Neural cell (in vitro differentiated cells): ENCODE data around the gene RAD51B. TPM values are rescaled to one million over a fixed set of nuclear protein-coding genes. Genes with fewer than 3 reads are reported as not detected.

Experiments used
- H2AFZ ChIP-seq: fragments of 200-600, 300-800 bp; sonication (generic), shearing (Covaris generic); 2 replicates; pipeline ENCODE4 v1.6.0; 2014; ENCODE audit warnings: low read depth, mild to moderate bottlenecking, antibody characterized with exemption, low read length, moderate library complexity
- H3F3A ChIP-seq: fragments of 200-600 bp; shearing (Covaris generic); 2 replicates; pipeline ENCODE4 v1.6.1; 2016; ENCODE audit warnings: mild to moderate bottlenecking, moderate library complexity, mixed read lengths, antibody characterized with exemption, low read length; ENCODE audit not compliant: insufficient read depth, poor library complexity, severe bottlenecking
- H3K27ac ChIP-seq: fragments of 200-600, 300-800 bp; sonication (generic), shearing (Covaris generic); 2 replicates; pipeline ENCODE4 v1.5.1; 2014; ENCODE audit warnings: mild to moderate bottlenecking, low read length, moderate library complexity
- H3K27me3 ChIP-seq: fragments of 300-800, 200-600 bp; sonication (generic), shearing (Covaris generic); 2 replicates; pipeline ENCODE4 v1.6.0; 2014; ENCODE audit warnings: mild to moderate bottlenecking, low read depth, low read length, moderate library complexity; ENCODE audit not compliant: insufficient read depth
- H3K36me3 ChIP-seq: fragments of 300-800, 200-600 bp; sonication (generic), shearing (Covaris generic); 2 replicates; pipeline ENCODE4 v1.5.1; 2014; ENCODE audit warnings: mild to moderate bottlenecking, antibody characterized with exemption, low read length, moderate library complexity; ENCODE audit not compliant: insufficient read depth
- H3K4me2 ChIP-seq: fragments of 300-800, 200-600 bp; sonication (generic), shearing (Covaris generic); 2 replicates; pipeline ENCODE4 v1.6.0; 2014; ENCODE audit warnings: mild to moderate bottlenecking, low read length
- H3K4me3 ChIP-seq: fragments of 300-800, 200-600 bp; sonication (generic), shearing (Covaris generic); 2 replicates; pipeline ENCODE4 v1.5.1; 2014; ENCODE audit warnings: mild to moderate bottlenecking, low read length, moderate library complexity
- H3K79me2 ChIP-seq: fragments of 200-600 bp; shearing (Covaris generic); replicated peaks from 2 replicates; pipeline ENCODE4 v1.6.0; 2014; ENCODE audit warnings: mild to moderate bottlenecking, low read length, moderate library complexity; ENCODE audit not compliant: insufficient read depth
- H3K9ac ChIP-seq: fragments of 300-800, 200-600 bp; sonication (generic), shearing (Covaris generic); 2 replicates; pipeline ENCODE4 v1.6.1; 2016; ENCODE audit warnings: mild to moderate bottlenecking, low read length, mixed read lengths
- H3K9me2 ChIP-seq: fragments of 200-600 bp; shearing (Covaris generic); 2 replicates; pipeline ENCODE4 v1.6.1; 2016; ENCODE audit warnings: mild to moderate bottlenecking, low read length, mixed read lengths; ENCODE audit not compliant: insufficient read depth
- H3K9me3 ChIP-seq: fragments of 200-600, 300-800 bp; sonication (generic), shearing (Covaris generic); 2 replicates; pipeline ENCODE4 v1.6.1; 2016; ENCODE audit warnings: mild to moderate bottlenecking, mixed run types, low read length, moderate library complexity, mixed read lengths
- H4K20me1 ChIP-seq: fragments of 200-600 bp; shearing (Covaris generic); 2 replicates; pipeline ENCODE4 v1.6.1; 2016; ENCODE audit warnings: mild to moderate bottlenecking, mixed run types; ENCODE audit not compliant: insufficient read depth
- CTCF ChIP-seq: fragments of 450-650 bp; IDR thresholded peaks from 2 replicates; pipeline ENCODE4 v1.5.1; 2014; ENCODE audit warnings: antibody characterized with exemption, mild to moderate bottlenecking, moderate library complexity; ENCODE audit not compliant: poor library complexity, severe bottlenecking
- EP300 ChIP-seq: fragments of 450-650 bp; conservative IDR thresholded peaks from 2 replicates; pipeline ENCODE4 v1.6.1; 2014; ENCODE audit warnings: antibody characterized with exemption, mild to moderate bottlenecking, moderate library complexity; ENCODE audit not compliant: poor library complexity, severe bottlenecking
- EZH2 ChIP-seq: fragments of 200-600, 300-800 bp; shearing (Covaris generic), sonication (generic); IDR thresholded peaks from 2 replicates; pipeline ENCODE4 v1.6.1; 2014; ENCODE audit warnings: antibody characterized with exemption, low read length, borderline replicate concordance, mild to moderate bottlenecking; ENCODE audit not compliant: insufficient read depth, poor library complexity, severe bottlenecking
- MXI1 ChIP-seq: fragments of 450-650 bp; conservative IDR thresholded peaks from 2 replicates; pipeline ENCODE4 v1.6.1; 2014; ENCODE audit warnings: antibody characterized with exemption, mild to moderate bottlenecking; ENCODE audit not compliant: poor library complexity, severe bottlenecking
- POLR2AphosphoS5 ChIP-seq: IDR thresholded peaks from 2 replicates; pipeline ENCODE4 v1.6.1; 2012
- RAD21 ChIP-seq: fragments of 450-650 bp; conservative IDR thresholded peaks from 2 replicates; pipeline ENCODE4 v1.6.1; 2014; ENCODE audit warnings: antibody characterized with exemption, mild to moderate bottlenecking, moderate library complexity
- SMC3 ChIP-seq: fragments of 450-650 bp; conservative IDR thresholded peaks from 2 replicates; pipeline ENCODE4 v1.6.1; 2014; ENCODE audit warnings: antibody characterized with exemption, mild to moderate bottlenecking, moderate library complexity; ENCODE audit not compliant: poor library complexity
- TAF1 ChIP-seq: IDR thresholded peaks from 2 replicates; pipeline ENCODE4 v1.6.1; 2012; ENCODE audit warnings: low read depth
- polyA plus RNA-seq: library from polyadenylated mRNA; depleted of rRNA; stranded (reverse); fragments of >200 nt; gene quantifications from 2 replicates; pipeline ENCODE4 v1.2.3, GENCODE V29; 2014
- TF ChIP-seq, protein P1 (sequence below): IDR thresholded peaks from 2 replicates; pipeline ENCODE4 v1.6.1; 2012; ENCODE audit warnings: borderline replicate concordance

RAD51B gene
- polyA plus RNA-seq, 1 donor from 2014 or later = 3.1 TPM

DNA sequence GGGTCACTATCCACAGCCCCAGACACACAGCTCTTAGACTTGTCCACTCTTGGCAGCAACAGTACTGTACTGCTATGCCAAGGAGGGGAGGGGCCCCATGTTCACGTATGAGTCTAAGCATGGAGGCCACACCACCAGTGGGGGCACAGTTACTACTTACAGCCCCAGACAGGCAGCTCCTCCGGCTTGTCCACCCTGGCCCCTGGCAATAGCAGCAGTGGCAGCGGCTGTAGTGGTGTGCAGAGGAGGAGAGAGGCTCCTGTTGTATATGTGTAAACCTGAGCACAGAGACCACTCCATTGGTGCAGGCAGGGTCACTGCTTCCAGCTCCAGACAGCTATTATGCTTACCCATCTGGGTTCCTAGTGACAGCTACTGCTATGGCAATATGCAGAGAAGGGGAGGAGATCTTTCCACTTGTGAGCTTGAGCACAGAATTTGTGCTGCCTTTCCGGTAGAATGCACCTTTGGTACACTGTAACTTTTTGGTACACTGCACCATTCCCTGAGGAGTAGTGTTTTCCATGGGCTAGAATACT is 113.2 kb downstream of the RAD51B start:
- TF ChIP-seq SMC3 (no peak), MXI1 (no peak), EP300 (no peak), EZH2 (no peak), TAF1 (no peak), CTCF (no peak), POLR2AphosphoS5 (no peak), RAD21 (no peak)
- TF ChIP-seq, protein P1, sequence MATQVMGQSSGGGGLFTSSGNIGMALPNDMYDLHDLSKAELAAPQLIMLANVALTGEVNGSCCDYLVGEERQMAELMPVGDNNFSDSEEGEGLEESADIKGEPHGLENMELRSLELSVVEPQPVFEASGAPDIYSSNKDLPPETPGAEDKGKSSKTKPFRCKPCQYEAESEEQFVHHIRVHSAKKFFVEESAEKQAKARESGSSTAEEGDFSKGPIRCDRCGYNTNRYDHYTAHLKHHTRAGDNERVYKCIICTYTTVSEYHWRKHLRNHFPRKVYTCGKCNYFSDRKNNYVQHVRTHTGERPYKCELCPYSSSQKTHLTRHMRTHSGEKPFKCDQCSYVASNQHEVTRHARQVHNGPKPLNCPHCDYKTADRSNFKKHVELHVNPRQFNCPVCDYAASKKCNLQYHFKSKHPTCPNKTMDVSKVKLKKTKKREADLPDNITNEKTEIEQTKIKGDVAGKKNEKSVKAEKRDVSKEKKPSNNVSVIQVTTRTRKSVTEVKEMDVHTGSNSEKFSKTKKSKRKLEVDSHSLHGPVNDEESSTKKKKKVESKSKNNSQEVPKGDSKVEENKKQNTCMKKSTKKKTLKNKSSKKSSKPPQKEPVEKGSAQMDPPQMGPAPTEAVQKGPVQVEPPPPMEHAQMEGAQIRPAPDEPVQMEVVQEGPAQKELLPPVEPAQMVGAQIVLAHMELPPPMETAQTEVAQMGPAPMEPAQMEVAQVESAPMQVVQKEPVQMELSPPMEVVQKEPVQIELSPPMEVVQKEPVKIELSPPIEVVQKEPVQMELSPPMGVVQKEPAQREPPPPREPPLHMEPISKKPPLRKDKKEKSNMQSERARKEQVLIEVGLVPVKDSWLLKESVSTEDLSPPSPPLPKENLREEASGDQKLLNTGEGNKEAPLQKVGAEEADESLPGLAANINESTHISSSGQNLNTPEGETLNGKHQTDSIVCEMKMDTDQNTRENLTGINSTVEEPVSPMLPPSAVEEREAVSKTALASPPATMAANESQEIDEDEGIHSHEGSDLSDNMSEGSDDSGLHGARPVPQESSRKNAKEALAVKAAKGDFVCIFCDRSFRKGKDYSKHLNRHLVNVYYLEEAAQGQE = no peak

GRCh38 chr14:67933266-67933665 is 113.7 kb downstream of the RAD51B start:
- Histone ChIP-seq H3K27ac (no peak overlapping the region), H3K9me3 (no peaks in the 10 kb centered on the region), H3K4me3 (no peak overlapping the region), H2AFZ (no peak overlapping the region), H3F3A (no peaks in the 10 kb centered on the region), H3K79me2 (no peaks in the 10 kb centered on the region), H3K4me2 (no peak overlapping the region), H3K9me2 (no peaks in the 10 kb centered on the region), H3K9ac (no peak overlapping the region), H3K27me3 (no peaks in the 10 kb centered on the region), H4K20me1 (no peaks in the 10 kb centered on the region), H3K36me3 (no peaks in the 10 kb centered on the region)
- no peak for TF ChIP-seq EP300
- no peak for TF ChIP-seq EZH2
- no peak for TF ChIP-seq TAF1
- TF ChIP-seq POLR2AphosphoS5 = no peak
- no peak for TF ChIP-seq MXI1
- TF ChIP-seq SMC3 = no peak
- TF ChIP-seq RAD21 = no peak
- TF ChIP-seq, protein P1 = no peak
- no peak for TF ChIP-seq CTCF

More for the DNA sequence above, 113.2 kb downstream of the RAD51B start:
- Histone ChIP-seq H3K9me2 (no peaks in the 10 kb centered on the region), H3K9me3 (no peaks in the 10 kb centered on the region), H3K9ac (no peak overlapping the region), H3K4me3 (no peak overlapping the region), H3K27ac (no peak overlapping the region), H2AFZ (no peak overlapping the region), H3K4me2 (no peak overlapping the region), H3F3A (no peaks in the 10 kb centered on the region), H3K27me3 (no peaks in the 10 kb centered on the region), H3K79me2 (no peaks in the 10 kb centered on the region), H3K36me3 (no peaks in the 10 kb centered on the region), H4K20me1 (no peaks in the 10 kb centered on the region)
